Loucy (cell line): ENCODE results near the gene HELLS.

Experiments
- EZH2phosphoT487 ChIP-seq: fragments of 200-600 bp; IDR thresholded peaks from 2 replicates; pipeline ENCODE4 v1.6.1; 2018; ENCODE audit warnings: antibody characterized with exemption, mild to moderate bottlenecking, moderate library complexity, borderline replicate concordance
- TF ChIP-seq, protein P1 (sequence below): fragments of 200-600 bp; sonication (generic); conservative IDR thresholded peaks from 2 replicates; pipeline ENCODE4 v1.5.1; 2014; ENCODE audit warnings: mild to moderate bottlenecking, antibody characterized with exemption, low read length

DNA sequence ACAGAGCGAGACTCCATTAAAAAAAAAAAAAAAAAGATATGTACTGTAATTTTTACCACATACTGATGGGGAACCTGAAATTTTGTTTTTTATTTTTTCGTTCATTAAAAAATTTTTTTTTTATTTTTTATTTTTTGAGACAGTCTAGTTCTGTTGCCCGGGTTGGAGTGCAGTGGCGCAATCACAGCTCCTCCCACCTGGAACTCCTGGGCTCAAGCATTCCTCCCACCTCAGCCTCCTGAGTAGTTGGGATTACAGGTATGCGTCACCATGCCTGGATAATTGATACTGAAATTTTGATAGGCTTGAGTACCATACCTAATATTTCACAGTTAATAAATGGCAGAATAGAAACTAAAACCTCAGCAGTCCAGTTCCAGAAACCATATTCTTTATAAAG lies 20.9 kb upstream of the HELLS start:
- TF ChIP-seq, protein P1, sequence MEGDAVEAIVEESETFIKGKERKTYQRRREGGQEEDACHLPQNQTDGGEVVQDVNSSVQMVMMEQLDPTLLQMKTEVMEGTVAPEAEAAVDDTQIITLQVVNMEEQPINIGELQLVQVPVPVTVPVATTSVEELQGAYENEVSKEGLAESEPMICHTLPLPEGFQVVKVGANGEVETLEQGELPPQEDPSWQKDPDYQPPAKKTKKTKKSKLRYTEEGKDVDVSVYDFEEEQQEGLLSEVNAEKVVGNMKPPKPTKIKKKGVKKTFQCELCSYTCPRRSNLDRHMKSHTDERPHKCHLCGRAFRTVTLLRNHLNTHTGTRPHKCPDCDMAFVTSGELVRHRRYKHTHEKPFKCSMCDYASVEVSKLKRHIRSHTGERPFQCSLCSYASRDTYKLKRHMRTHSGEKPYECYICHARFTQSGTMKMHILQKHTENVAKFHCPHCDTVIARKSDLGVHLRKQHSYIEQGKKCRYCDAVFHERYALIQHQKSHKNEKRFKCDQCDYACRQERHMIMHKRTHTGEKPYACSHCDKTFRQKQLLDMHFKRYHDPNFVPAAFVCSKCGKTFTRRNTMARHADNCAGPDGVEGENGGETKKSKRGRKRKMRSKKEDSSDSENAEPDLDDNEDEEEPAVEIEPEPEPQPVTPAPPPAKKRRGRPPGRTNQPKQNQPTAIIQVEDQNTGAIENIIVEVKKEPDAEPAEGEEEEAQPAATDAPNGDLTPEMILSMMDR, result no peak
- TF ChIP-seq EZH2phosphoT487, result no peak
